ENCODE results near the gene SRCIN1. TPM values are rescaled to one million over a fixed set of nuclear protein-coding genes. Genes with fewer than 3 reads are reported as not detected.
"Not testable (repeated sequence)": the region's sequence is repeated elsewhere in the genome, so short reads cannot be mapped to it uniquely, and the experiment has no call there.

Gene SRCIN1
- total and polyA plus RNA-seq, 7 donors: 0.04 to 0.39 (median 0.16) TPM; not detected in 1

GRCh38 chr17:38628441-38628840 is 22.7 kb upstream of the SRCIN1 start:
- intact Hi-C loops (cut with DNase I): no loop called here
- no peak overlapping the region for H3K27ac ChIP-seq
- H3K36me3 ChIP-seq (ENCODE audit: insufficient read depth in 1 of 2, low read depth in 1 of 2): no peaks in the 10 kb centered on the region
- ATAC-seq: no peak
- peaks cover 0 to 3% (median 2%) of the 10 kb centered on the region in 3 donors for H3K27me3 ChIP-seq (ENCODE audit: insufficient read depth in 3 of 3, low read length in 2 of 3)
- H3K4me1 ChIP-seq: no peaks in the 10 kb centered on the region
- no peak for TF ChIP-seq CTCF (IDR thresholded peaks at IDR 0.05)
- DNase-seq: no peak
- no peak overlapping the region for H3K4me3 ChIP-seq
- WGBS, 3 donors: 60 to 89% (median 70%) methylated on average over 3 of the region's 3 CpGs
- no peaks in the 10 kb centered on the region for H3K9me3 ChIP-seq

GRCh38 chr17:38627957-38628356 is 22.2 kb upstream of the SRCIN1 start:
- no peak overlapping the region for H3K4me3 ChIP-seq
- WGBS, 3 donors: 84 to 93% (median 92%) methylated on average over 2 of the region's 2 CpGs
- ATAC-seq (no peak), DNase-seq (no peak)
- peaks cover 0 to 4% (median 2%) of the 10 kb centered on the region in 3 donors for H3K27me3 ChIP-seq (ENCODE audit: insufficient read depth in 3 of 3, low read length in 2 of 3)
- TF ChIP-seq CTCF (IDR thresholded peaks at IDR 0.05): no peak
- no peaks in the 10 kb centered on the region for H3K9me3 ChIP-seq
- H3K27ac ChIP-seq: no peak overlapping the region
- H3K36me3 ChIP-seq (ENCODE audit: insufficient read depth in 1 of 2, low read depth in 1 of 2): no peaks in the 10 kb centered on the region
- intact Hi-C loops (cut with DNase I): no loop called here
- H3K4me1 ChIP-seq: no peaks in the 10 kb centered on the region

GRCh38 chr17:38626606-38627226 is 21.0 kb upstream of the SRCIN1 start:
- H3K4me3 ChIP-seq; H3K36me3 ChIP-seq (ENCODE audit: insufficient read depth in 1 of 2, low read depth in 1 of 2); H3K27ac ChIP-seq; ATAC-seq; DNase-seq; intact Hi-C loops (cut with DNase I); H3K4me1 ChIP-seq; H3K9me3 ChIP-seq: not testable (repeated sequence)
- H3K27me3 ChIP-seq (ENCODE audit: insufficient read depth in 3 of 3, low read length in 2 of 3): peaks cover 0 to 14% (median 2%) of the 10 kb centered on the region in 3 donors
- WGBS, 3 donors: 77 to 83% (median 77%) methylated on average over 6 of the region's 6 CpGs

- no peak for ATAC-seq
- no peaks in the 10 kb centered on the region for H3K36me3 ChIP-seq (ENCODE audit: insufficient read depth in 1 of 2, low read depth in 1 of 2)
- no peak for TF ChIP-seq CTCF (IDR thresholded peaks at IDR 0.05)
- H3K27ac ChIP-seq: no peak overlapping the region
- H3K4me3 ChIP-seq: no peak overlapping the region
- no peaks in the 10 kb centered on the region for H3K9me3 ChIP-seq
- intact Hi-C loops (cut with DNase I): no loop called here
- H3K27me3 ChIP-seq (ENCODE audit: insufficient read depth in 3 of 3, low read length in 2 of 3): peaks cover 0 to 20% (median 2%) of the 10 kb centered on the region in 3 donors
- H3K4me1 ChIP-seq: no peaks in the 10 kb centered on the region
- DNase-seq: no peak
These were observed 19.7 kb upstream of the SRCIN1 start for GRCh38 chr17:38625482-38625881.

GRCh38 chr17:38624782-38625355 is 19.1 kb upstream of the SRCIN1 start:
- H3K4me1 ChIP-seq; H3K9me3 ChIP-seq; H3K4me3 ChIP-seq; ATAC-seq; DNase-seq; H3K36me3 ChIP-seq (ENCODE audit: insufficient read depth in 1 of 2, low read depth in 1 of 2); intact Hi-C loops (cut with DNase I); H3K27ac ChIP-seq: not testable (repeated sequence)
- WGBS, 3 donors: 75 to 80% (median 76%) methylated on average over 14 of the region's 14 CpGs
- peaks cover 0 to 22% (median 2%) of the 10 kb centered on the region in 3 donors for H3K27me3 ChIP-seq (ENCODE audit: insufficient read depth in 3 of 3, low read length in 2 of 3)

All from psoas muscle (tissue), 8 donors.